ENCODE data around the gene ERC2.

Gene ERC2

DNA sequence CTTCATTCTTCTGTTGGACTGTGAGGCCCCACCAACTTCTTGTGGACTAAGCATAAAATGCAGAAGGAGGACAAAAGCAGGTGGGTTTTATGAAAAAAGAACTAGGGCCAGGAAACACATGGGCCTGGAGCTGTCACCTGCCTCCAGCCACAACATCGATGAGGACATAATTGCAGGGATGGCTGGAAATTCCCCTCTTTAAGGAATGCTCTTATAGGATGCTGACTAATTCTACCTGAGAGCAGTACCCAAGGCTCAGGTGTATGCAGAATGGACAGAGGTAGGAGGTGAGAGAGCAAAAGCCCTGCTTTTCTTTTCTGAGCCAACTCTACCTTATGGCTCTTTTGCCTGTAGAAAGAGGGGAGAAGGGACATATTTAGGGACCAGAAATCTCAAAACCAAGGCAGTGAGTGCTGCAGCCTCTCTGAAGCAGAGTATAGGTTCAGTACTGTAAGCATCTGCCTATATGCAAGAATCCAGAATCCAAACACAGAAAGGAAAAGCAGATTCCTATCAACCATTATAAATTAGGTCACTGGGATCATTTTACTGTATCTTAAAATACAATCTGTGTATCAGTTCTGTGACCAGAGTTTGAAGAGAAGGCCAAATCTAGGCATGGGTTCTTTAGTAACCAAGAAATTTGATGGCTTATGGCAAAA, 775.8 kb downstream of the ERC2 start:
- DNase-seq = no peak

DNA sequence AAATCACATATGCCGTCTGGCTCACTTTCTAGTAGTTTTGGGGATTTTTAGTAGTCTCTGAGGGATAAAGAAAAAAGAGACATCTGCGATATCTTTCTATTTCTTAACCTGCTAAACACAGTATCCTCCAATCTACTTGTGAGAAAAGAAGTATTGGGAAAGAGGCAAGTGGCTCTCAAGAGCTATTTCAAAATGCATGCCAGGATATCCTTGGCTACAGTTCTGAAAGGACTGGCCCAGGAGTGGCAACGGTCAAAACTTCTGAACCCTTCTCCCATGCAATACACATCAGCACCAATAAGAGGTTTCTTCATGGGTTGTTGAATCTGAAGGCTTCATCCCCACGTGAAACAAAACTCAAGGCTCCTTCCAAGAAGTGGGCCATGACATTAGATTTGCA, 777.1 kb downstream of the ERC2 start:
- DNase-seq = no peak

- DNase-seq = no peak
Measured at GRCh38 chr3:55690726-55691125, 777.5 kb downstream of the ERC2 start.

DNA sequence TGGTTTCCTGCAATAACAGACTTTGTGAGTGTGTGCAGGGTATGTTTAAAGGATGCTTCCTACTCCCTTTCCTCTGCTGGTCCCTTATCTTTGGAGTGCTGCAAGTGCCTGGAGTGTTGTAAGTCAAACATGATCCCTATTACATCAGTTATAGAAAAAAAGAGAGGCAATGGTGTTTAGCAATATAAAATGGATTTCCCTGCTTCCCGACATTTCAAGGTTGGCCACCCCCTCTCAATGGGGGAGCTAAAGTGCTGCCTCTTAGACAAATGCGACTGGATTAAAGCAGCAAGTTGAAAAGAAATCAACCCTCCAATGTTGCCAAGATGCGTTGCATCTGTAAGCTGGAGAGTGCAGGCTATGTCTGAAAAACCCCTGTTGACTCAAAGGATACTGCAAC, 778.1 kb downstream of the ERC2 start:
- no peak for DNase-seq

DNA sequence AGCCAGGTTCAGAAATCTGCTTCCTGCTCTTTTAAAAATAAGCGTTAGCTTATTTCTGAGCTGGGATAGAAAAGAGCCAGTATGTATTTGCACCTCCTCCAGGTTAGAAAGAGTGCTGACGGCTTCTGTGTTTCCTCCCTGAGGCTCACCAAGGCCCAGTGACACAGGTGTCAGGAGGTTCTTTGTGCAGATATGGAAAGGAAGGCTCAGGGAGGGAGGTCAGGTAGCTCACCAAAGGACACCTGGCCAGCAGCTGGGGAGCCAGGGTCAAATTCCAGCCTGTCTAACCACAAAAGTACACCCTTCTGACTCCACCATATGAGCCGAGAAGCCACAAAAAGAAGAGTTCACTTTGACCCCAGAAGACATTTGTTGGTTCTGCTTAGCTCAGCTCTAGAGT, 780.1 kb downstream of the ERC2 start:
- no peak for DNase-seq

DNA sequence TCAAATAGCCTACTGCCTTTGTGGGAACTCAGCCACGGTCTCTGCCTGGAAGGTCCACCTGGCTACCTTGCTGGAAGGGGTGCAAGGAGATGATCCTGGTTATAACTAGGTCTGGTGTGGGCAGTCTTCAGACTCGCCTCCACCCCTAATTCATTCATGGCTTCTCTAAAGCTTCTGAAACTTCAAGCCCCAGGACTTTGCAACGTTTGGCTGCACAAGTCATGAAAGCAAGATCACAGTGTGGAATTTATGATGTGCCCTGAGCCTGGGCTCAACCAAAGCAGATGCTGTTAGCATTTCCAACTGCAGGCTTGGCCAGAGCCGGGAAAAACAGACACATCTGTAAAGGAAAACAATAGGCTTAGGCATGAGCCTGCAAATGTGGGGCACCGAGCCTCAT, 780.7 kb downstream of the ERC2 start:
- DNase-seq = no peak

DNA sequence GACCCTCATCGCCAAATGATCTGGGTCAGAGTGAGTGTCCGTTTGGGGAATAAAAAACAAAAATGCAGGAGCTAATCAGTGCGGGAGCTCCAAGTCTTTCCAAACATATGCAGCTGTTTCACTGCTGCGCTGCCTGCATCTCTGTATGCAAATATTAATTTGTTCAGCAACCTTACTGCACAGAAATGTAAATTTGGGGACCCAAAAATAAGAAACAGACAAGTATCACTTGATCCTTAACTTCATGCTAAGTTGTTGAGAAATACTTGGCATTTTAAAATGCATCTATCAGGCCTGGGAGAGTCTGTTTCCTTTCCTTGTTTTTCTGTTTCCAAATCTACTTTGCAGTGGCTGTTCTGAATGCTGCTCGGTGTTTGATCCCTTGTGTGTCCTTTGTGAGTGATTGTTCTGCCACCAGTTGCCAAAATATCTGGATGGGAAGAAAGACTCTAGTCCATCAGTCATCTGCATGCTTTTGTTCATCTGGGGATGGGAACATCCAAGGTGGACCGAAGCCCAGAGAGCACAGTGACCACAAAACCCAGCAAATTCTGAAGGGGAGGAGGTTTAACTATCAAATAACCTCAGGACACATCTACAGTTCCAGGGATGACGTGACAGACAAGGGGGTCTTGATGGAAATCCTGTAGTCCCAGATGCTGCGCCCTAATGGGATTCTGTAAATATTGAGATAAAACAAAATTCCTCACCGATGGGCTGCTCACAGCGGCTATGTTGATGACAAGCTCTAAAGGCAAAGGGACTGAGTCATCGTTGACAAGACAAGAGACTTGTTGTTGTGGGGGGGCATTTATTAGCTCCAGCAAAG, 781.6 kb downstream of the ERC2 start:
- DNase-seq = no peak

DNA sequence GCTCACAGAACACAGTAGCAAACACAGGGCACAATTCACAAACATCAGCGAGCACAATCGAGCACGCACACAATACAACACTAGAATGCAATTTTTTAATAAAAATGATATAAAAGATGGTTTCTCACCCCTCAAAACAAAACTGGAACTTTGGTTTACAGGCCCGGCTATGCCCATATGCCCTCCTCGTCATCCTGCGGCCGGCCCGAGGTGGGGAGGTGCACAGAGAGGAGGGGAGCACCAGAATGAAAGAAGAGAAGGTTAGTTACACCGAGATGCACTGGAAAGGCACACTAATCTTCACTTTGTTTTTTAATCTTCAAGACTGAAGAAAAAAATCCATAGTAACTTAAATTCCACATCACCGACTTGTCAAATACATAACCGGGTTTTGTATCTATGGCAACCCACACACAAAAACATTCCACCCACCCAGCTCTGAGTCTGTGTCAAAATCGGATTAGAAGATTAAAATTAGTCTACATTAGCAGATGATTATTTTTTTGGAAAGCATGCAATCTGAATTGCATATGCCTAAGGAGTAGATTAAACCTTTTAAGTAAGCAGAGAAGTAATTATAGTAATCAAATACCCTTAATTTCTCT, 784.5 kb downstream of the ERC2 start:
- DNase-seq = no peak

DNA sequence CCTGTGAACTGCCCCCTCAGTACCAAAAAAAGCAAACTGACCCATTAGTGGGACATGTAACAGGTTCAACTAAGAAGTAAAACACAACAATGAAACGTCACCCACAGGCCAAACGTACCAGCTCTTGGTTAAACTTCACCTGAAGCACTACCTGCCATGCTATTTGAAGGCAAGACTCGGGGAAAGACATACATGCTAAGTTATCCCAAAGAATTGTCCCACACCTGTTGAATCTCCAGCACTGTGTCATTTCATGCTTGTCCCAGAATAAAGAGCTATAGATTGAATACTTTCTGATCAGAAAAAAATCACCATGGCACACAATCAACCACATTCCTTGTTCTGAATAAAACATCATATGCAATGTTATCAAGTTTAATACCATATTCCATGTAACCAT, 785.8 kb downstream of the ERC2 start:
- no peak for DNase-seq

DNA sequence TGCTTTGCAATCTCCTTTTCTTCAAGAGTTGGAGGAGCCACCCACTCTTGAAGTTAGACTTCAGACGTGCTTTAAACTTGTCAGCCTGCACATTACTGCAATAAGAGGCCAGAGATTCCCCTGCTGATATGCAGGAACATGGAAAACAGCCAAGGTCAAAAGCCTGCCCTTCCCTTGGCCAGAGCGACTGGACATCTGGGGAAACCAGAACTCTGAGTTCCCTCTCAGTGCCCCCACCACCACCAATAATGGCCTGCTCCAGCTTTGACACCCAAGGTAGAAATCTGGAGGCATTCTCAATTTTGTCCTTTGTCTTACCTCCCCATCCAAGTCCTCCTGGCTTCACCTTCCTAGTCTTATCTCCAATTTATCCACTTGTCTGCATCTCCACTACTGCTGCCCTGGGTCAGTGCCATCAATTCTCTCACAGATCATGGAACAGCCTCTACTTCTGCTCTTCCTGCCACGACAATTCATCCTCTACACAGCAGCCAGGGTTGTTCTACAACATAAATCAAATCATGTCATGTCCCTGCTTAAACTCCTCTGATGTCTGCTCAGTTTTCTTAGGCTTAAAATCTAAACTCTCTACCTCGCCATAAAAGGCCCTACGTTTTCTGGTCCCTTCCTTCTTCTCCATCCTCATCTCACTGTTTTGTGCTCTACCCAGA, 789.6 kb downstream of the ERC2 start:
- DNase-seq = no peak

- no peak for DNase-seq
Measured at GRCh38 chr3:55676643-55677042, 791.6 kb downstream of the ERC2 start.

GRCh38 chr3:55675478-55675877, 792.8 kb downstream of the ERC2 start:
- DNase-seq = no peak

GRCh38 chr3:55673764-55674163, 794.5 kb downstream of the ERC2 start:
- DNase-seq = no peak

DNA sequence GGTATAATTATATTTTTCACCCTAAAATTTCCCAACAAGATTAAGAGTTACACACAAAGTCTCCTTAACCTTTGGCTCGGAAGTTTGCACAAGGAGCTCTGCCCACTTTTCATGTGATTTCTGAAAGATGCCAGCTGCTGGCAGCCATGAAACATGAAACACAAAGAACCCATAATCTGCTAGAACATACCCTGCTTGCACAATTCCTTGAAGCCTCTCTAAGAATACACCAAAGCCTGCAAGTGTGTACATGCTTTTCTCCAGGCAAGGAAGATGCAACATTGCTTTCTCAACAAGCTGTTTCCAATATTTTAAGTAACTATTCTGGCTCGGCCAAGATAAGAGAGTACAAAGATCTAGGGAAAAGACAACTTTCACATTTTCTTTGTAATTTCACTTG, 799.1 kb downstream of the ERC2 start:
- no peak for DNase-seq

GRCh38 chr3:55668359-55668758, 799.9 kb downstream of the ERC2 start:
- DNase-seq = no peak

DNA sequence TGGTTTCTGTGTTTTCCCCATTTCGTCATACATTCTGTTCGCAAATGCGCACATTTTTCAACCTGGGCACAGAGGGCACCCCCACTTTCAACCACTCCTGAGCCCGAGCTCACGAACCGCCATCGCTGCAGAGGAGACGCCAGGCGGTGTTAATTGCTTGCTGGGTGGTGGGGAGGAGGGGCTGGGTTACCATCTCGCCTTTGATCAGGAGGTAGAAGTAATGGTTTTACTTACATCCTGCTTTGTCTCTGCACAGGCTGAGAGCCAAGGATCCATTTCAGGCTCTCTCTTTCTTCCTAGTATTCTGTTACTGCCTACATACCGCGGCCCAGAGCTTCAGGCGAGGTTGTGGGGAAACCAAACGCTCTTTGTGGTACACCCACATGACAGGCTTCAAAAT, 803.9 kb downstream of the ERC2 start:
- DNase-seq = no peak

DNA sequence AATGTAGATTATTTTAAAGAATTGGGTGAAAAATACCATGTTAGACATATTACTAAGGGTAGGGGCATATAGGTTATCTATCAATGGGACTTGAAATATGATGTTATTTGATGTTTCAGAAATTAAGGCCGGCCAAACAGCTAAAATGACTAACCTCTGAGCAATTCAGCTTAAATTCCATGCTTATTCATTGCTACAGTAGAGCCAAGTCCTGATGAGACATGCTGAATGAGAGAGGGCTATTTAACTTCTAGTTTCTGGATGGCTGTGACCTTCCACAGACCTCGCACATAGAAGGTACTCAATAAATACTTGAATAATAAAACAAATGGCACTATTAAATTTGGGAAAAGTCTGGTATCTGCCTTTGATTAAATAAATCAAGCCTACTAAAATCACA, 805.6 kb downstream of the ERC2 start:
- DNase-seq = no peak

- no peak for DNase-seq
Measured at GRCh38 chr3:55661571-55661970, 806.7 kb downstream of the ERC2 start.

GRCh38 chr3:55661141-55661540, 807.1 kb downstream of the ERC2 start:
- no peak for DNase-seq

DNA sequence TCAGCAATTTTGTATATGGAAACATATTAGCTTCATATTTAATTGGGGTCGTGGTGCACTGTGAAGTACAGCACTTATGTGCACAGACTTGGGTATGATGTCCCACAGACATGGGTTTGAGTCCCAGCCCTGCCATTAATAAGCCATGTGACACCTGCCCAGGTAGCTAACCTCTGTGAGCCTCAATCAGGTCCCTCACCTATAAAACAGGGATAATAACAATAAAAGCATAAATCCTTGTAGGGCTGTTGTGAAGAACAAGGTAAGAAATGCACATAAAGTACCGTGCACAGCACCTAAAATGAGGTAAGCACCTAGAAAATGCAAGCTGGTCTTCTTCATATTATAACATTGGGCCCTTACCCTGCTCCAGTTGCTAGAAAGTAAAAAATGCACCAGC, 807.6 kb downstream of the ERC2 start:
- no peak for DNase-seq

DNA sequence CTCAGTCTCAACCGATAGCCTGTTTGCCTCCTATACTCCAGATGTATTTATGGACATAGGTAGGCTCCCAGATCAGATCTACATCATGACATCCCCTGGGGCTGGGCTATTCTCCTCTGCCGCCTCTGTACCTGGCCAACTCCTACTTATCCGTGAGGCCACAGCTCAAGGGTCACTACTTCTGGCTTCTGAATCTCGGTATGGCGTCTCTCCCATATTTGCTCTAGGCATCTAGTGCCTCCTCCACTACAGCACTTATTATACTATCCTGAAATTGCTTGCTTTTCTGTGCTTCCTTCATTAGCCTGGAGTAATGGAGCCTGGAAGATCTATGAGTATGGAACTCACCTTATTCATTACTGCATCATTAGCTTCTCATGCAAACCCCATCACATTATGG, 808.6 kb downstream of the ERC2 start:
- no peak for DNase-seq

DNA sequence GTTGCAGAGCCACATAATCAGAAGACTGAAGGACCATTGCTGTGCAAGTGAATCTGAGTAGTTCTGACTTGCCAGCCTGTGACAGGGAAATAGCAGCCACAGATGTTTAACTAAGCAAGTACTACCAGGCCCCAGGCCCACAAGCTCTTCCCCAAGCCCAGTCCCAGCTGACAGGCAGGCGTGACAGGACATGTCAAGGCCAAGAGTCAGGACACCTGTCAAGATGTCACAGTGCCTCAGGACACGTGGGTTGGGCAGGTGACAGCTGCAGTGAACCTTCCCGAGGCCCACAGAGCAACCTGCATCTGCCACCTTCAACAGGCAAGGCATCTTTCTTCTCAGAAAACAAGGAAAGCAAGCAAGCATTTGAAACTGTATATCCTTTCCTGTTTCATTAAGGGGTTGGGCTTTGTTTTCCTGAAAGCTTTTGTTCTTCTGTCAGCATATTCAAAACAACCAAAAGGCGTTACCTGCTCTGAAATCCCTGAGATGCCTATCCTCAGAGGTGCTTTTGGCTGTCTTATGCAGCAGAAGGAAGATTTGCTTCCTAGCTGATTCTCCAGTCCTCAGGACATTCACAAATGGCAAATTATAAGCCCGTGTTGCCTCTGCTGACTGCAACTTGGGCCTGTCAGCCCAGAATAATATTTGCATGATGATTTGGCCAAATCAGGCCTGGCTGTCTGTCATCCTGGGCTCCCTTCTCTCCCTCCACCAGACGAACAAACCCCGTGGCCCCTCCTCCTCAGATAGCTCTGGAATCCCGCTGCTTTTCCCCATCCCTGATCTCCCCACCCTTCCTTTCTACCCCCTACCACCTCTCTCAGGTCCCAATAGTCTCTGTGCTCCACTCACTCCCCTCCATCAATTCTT, 809.3 kb downstream of the ERC2 start:
- no peak for DNase-seq

DNA sequence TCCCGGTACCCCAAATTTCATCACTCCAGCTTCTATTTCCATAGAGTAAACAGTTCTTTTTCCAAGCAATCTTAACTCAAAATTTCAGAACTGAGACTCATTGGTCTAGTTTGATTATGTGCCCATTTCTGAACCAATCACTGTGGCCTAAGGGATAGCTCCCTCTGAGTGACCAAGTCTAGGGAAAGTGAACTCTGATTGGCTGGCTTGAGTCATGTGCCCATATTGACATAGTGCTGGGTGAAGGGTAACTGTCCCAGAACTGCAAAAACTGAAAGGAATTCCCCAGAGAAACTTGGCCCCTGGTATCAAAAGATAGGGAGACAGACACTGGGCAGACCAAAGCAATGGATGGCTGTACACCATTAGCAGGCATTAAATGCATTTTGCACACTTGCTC, 810.0 kb downstream of the ERC2 start:
- DNase-seq = no peak
